Liver (tissue), 9 donors: ENCODE results near the gene PPP2R5A. TPM values are rescaled to one million over a fixed set of nuclear protein-coding genes. Genes with fewer than 3 reads are reported as not detected.

Experiments
- DNase-seq: peaks from one replicate; pipeline ENCODE4 v3.0.0-alpha.2; 2017; ENCODE audit warnings: low spot score
- H3K27ac ChIP-seq, 2 donors: one replicate each; pipeline ENCODE4 v1.7.0; 2013; ENCODE audit warnings: inconsistent platforms in 2 of 2, low read length in 2 of 2, control low read depth in 1 of 2, low read depth in 1 of 2, mild to moderate bottlenecking in 1 of 2
- H3K27me3 ChIP-seq, 4 donors: one replicate each; pipeline versions ENCODE4 v1.6.1 to v1.7.0; 2013; ENCODE audit warnings: low read length in 3 of 4, inconsistent platforms in 1 of 4, mild to moderate bottlenecking in 1 of 4, moderate library complexity in 1 of 4; ENCODE audit not compliant: control insufficient read depth in 4 of 4, insufficient read depth in 4 of 4
- H3K36me3 ChIP-seq, 4 donors: one replicate each; pipeline versions ENCODE4 v1.6.1 to v1.7.0; 2013; ENCODE audit warnings: low read length in 3 of 4, mild to moderate bottlenecking in 3 of 4, low read depth in 1 of 4, moderate library complexity in 1 of 4; ENCODE audit not compliant: control insufficient read depth in 4 of 4, insufficient read depth in 3 of 4
- H3K4me1 ChIP-seq, 4 donors: one replicate each; pipeline versions ENCODE4 v1.6.1 to v1.7.0; 2013; ENCODE audit warnings: low read length in 3 of 4, mild to moderate bottlenecking in 3 of 4, moderate library complexity in 1 of 4; ENCODE audit not compliant: control insufficient read depth in 4 of 4, insufficient read depth in 4 of 4
- H3K4me3 ChIP-seq, 3 donors: one replicate each; pipeline versions ENCODE4 v1.6.1 to v1.7.0; 2013; ENCODE audit warnings: low read length in 3 of 3, control low read depth in 1 of 3, low read depth in 1 of 3, mild to moderate bottlenecking in 1 of 3
- H3K9ac ChIP-seq, 2 donors: one replicate each; pipeline ENCODE4 v1.7.0; 2013; ENCODE audit warnings: low read length in 2 of 2, mild to moderate bottlenecking in 2 of 2, moderate library complexity in 2 of 2, control low read depth in 1 of 2, low read depth in 1 of 2
- H3K9me3 ChIP-seq, 4 donors: one replicate each; pipeline versions ENCODE4 v1.6.1 to v1.7.0; 2013; ENCODE audit warnings: low read length in 3 of 4; ENCODE audit not compliant: control insufficient read depth in 4 of 4
- ATF3 ChIP-seq: IDR thresholded peaks from 2 replicates; pipeline ENCODE4 v1.6.1; 2016; ENCODE audit warnings: antibody characterized with exemption
- EGR1 ChIP-seq, 2 donors: IDR thresholded peaks; 2 replicates each; pipeline ENCODE4 v1.6.1; 2016 to 2018; ENCODE audit warnings: antibody characterized with exemption in 2 of 2, low read depth in 2 of 2
- FOXA1 ChIP-seq: IDR thresholded peaks from 2 replicates; pipeline ENCODE4 v1.6.1; 2016; ENCODE audit warnings: antibody characterized with exemption
- FOXA2 ChIP-seq: IDR thresholded peaks from 2 replicates; pipeline ENCODE4 v1.6.1; 2016; ENCODE audit warnings: antibody characterized with exemption
- GABPA ChIP-seq, 2 donors: IDR thresholded peaks in 1 of 2; conservative IDR thresholded peaks in 1 of 2; 2 replicates each; pipeline ENCODE4 v1.6.1; 2016; ENCODE audit warnings: antibody characterized with exemption in 2 of 2, mild to moderate bottlenecking in 1 of 2, moderate library complexity in 1 of 2
- HNF4A ChIP-seq, 2 donors: conservative IDR thresholded peaks; 2 replicates each; pipeline ENCODE4 v1.6.1; 2016; ENCODE audit warnings: antibody characterized with exemption in 2 of 2, mild to moderate bottlenecking in 2 of 2
- HNF4G ChIP-seq: IDR thresholded peaks from 2 replicates; pipeline ENCODE4 v1.6.1; 2016; ENCODE audit warnings: antibody characterized with exemption
- JUND ChIP-seq, 2 donors: IDR thresholded peaks; 2 replicates each; pipeline ENCODE4 v1.6.1; 2016; ENCODE audit warnings: antibody characterized with exemption in 2 of 2
- MAX ChIP-seq: IDR thresholded peaks from 2 replicates; pipeline ENCODE4 v1.6.1; 2016; ENCODE audit warnings: antibody characterized with exemption
- NR2F2 ChIP-seq: IDR thresholded peaks from 2 replicates; pipeline ENCODE4 v1.6.1; 2016; ENCODE audit warnings: antibody characterized with exemption
- RAD21 ChIP-seq, 2 donors: IDR thresholded peaks; 2 replicates each; pipeline ENCODE4 v1.6.1; 2016; ENCODE audit warnings: antibody characterized with exemption in 2 of 2, mild to moderate bottlenecking in 2 of 2
- REST ChIP-seq: IDR thresholded peaks from 2 replicates; pipeline ENCODE4 v1.6.1; 2016; ENCODE audit warnings: antibody characterized with exemption, mild to moderate bottlenecking
- RXRA ChIP-seq, 2 donors: IDR thresholded peaks; 2 replicates each; pipeline ENCODE4 v1.6.1; 2017 to 2018; ENCODE audit warnings: antibody characterized with exemption in 2 of 2, mild to moderate bottlenecking in 1 of 2
- SP1 ChIP-seq: IDR thresholded peaks from 2 replicates; pipeline ENCODE4 v1.6.1; 2018; ENCODE audit warnings: antibody characterized with exemption, mild to moderate bottlenecking
- TAF1 ChIP-seq: conservative IDR thresholded peaks from 2 replicates; pipeline ENCODE4 v1.6.1; 2016; ENCODE audit warnings: antibody characterized with exemption, mild to moderate bottlenecking
- YY1 ChIP-seq: IDR thresholded peaks from 2 replicates; pipeline ENCODE4 v1.6.1; 2016; ENCODE audit warnings: antibody characterized with exemption, mild to moderate bottlenecking
- ZBTB33 ChIP-seq: IDR thresholded peaks from 2 replicates; pipeline ENCODE4 v1.6.1; 2016; ENCODE audit warnings: antibody characterized with exemption
- WGBS: extraction: QIAGEN DNeasy Blood & Tissue Kit; methylation state at CpG from one replicate; pipeline ENCODE4 v1.1.7; 2013; 5-methylcytosine and 5-hydroxymethylcytosine counted together
- polyA plus RNA-seq, 2 donors: library from polyadenylated mRNA; stranded (reverse) in 1 of 2; unstranded in 1 of 2; fragments of 200-250 nt in 1 of 2; fragments of >200 nt in 1 of 2; fragmentation: Nextera tagmentation in 1 of 2; extraction: Ambion mirVana in 1 of 2; gene quantifications; one replicate each; pipeline versions ENCODE4 v1.2.1 to v1.2.3, GENCODE V29; 2013 to 2015
- total RNA-seq, 2 donors: library from RNA; depleted of rRNA; stranded (reverse); fragments of >200 nt; gene quantifications; one replicate each; pipeline ENCODE4 v1.2.3, GENCODE V29; 2014
- donor health status: healthy.
- donor health status: healthy.
- donor health status: healthy.
- donor health status: healthy.
- donor health status: healthy.

Gene PPP2R5A
- total and polyA plus RNA-seq, 4 donors = 22.9 to 40.7 (median 28.5) TPM

GRCh38 chr1:212301580-212301979, 16.4 kb downstream of the PPP2R5A start:
- no peak for TF ChIP-seq REST
- TF ChIP-seq FOXA1 = no peak
- no peak for TF ChIP-seq SP1
- TF ChIP-seq JUND (IDR thresholded peaks at IDR 0.05) = no peak
- TF ChIP-seq NR2F2 = no peak
- TF ChIP-seq ATF3 = no peak
- no peak for TF ChIP-seq ZBTB33
- no peak for TF ChIP-seq EGR1 (IDR thresholded peaks at IDR 0.05; ENCODE audit: low read depth in 2 of 2)
- TF ChIP-seq RAD21 (IDR thresholded peaks at IDR 0.05) = no peak
- no peak for TF ChIP-seq YY1
- TF ChIP-seq RXRA (IDR thresholded peaks at IDR 0.05) = no peak
- peaks cover 0 to 3% (median 0%) of the 10 kb centered on the region in 4 donors for H3K4me1 ChIP-seq
- 79% methylated on average over 1 of the region's 1 CpG for WGBS
- H3K27me3 ChIP-seq = no peaks in the 10 kb centered on the region
- DNase-seq = no peak
- no peaks in the 10 kb centered on the region for H3K9me3 ChIP-seq
- no peak overlapping the region for H3K27ac ChIP-seq
- H3K9ac ChIP-seq = no peak overlapping the region
- no peaks in the 10 kb centered on the region for H3K36me3 ChIP-seq
- no peak overlapping the region for H3K4me3 ChIP-seq

GRCh38 chr1:212302745-212303383, 17.7 kb downstream of the PPP2R5A start:
- WGBS = 92% methylated on average over 6 of the region's 6 CpGs
- H3K36me3 ChIP-seq = no peaks in the 10 kb centered on the region
- no peak overlapping the region for H3K9ac ChIP-seq
- no peak for DNase-seq
- no peak overlapping the region for H3K4me3 ChIP-seq
- H3K27me3 ChIP-seq = no peaks in the 10 kb centered on the region
- no peak overlapping the region for H3K27ac ChIP-seq
- TF ChIP-seq RAD21 (IDR thresholded peaks at IDR 0.05) = no peak
- TF ChIP-seq MAX = no peak
- no peak for TF ChIP-seq HNF4A (conservative IDR thresholded peaks at IDR 0.05)
- TF ChIP-seq TAF1 = no peak
- TF ChIP-seq JUND (IDR thresholded peaks at IDR 0.05) = no peak
- TF ChIP-seq GABPA (IDR thresholded peaks at IDR 0.05 in 1 of 2, conservative IDR thresholded peaks at IDR 0.05 in 1 of 2) = no peak
- TF ChIP-seq FOXA2 = no peak
- TF ChIP-seq SP1 = no peak
- TF ChIP-seq FOXA1 = no peak
- TF ChIP-seq RXRA (IDR thresholded peaks at IDR 0.05) = no peak
- TF ChIP-seq ZBTB33 = no peak
- no peak for TF ChIP-seq HNF4G
- TF ChIP-seq ATF3 = no peak
- TF ChIP-seq REST = no peak
- TF ChIP-seq EGR1 (IDR thresholded peaks at IDR 0.05; ENCODE audit: low read depth in 2 of 2) = no peak
- TF ChIP-seq NR2F2 = no peak
- no peaks in the 10 kb centered on the region for H3K9me3 ChIP-seq
- peaks cover 0 to 6% (median 0%) of the 10 kb centered on the region in 4 donors for H3K4me1 ChIP-seq
